Kasumi-1 (cell line): ENCODE measurements around the gene PMM1.
"Not testable (repeated sequence)": the region's sequence is repeated elsewhere in the genome, so short reads cannot be mapped to it uniquely, and the experiment has no call there.

ENCODE experiments used
- DNase-seq, 2 experiments: peaks; one replicate each; lab custom pipeline; 2025; lab: John Stamatoyannopoulos, UW

Gene PMM1

GRCh38 chr22:41589391-41590241 lies at the start of gene PMM1:
PMM1 (minus strand) TSS chr22:41589840; CDS start chr22:41589805, 35 bp downstream.
- DNase-seq: peak; percentile 99

GRCh38 chr22:41638748-41639147 lies 49.1 kb upstream of the PMM1 start:
- DNase-seq: no peak

GRCh38 chr22:41638124-41638523 lies 48.5 kb upstream of the PMM1 start:
- DNase-seq: no peak

GRCh38 chr22:41637623-41638022 lies 48.0 kb upstream of the PMM1 start:
- not testable (repeated sequence) for DNase-seq

GRCh38 chr22:41636467-41636866 lies 46.8 kb upstream of the PMM1 start:
- DNase-seq: no peak

- DNase-seq: not testable (repeated sequence)
Observed at GRCh38 chr22:41634610-41635009, 45.0 kb upstream of the PMM1 start.

- not testable (repeated sequence) for DNase-seq
Observed at GRCh38 chr22:41631615-41632014, 42.0 kb upstream of the PMM1 start.

GRCh38 chr22:41631115-41631514 lies 41.5 kb upstream of the PMM1 start:
- not testable (repeated sequence) for DNase-seq

- DNase-seq: no peak
Observed at GRCh38 chr22:41625577-41625976, 35.9 kb upstream of the PMM1 start.

- DNase-seq: no peak
Observed at GRCh38 chr22:41621911-41622179, 32.2 kb upstream of the PMM1 start.

GRCh38 chr22:41621099-41621910 lies 31.7 kb upstream of the PMM1 start, which contains the start of gene XRCC6:
XRCC6 (plus strand) TSS chr22:41621295; CDS start chr22:41622005, 710 bp downstream.
- peak; percentile 99 for DNase-seq

GRCh38 chr22:41620589-41621098 lies 31.0 kb upstream of the PMM1 start, which contains the start of gene DESI1:
DESI1 (minus strand) TSS chr22:41621043; CDS start chr22:41620839, 204 bp downstream.
- peak in 1 of 2 experiments; percentile 38 for DNase-seq

GRCh38 chr22:41619979-41620588 lies 30.4 kb upstream of the PMM1 start:
- peak; percentile 30 to 43 for DNase-seq

- DNase-seq: no peak
Observed at GRCh38 chr22:41613456-41613855, 23.8 kb upstream of the PMM1 start.

- no peak for DNase-seq
Observed at GRCh38 chr22:41612603-41613306, 23.1 kb upstream of the PMM1 start.

- no peak for DNase-seq
Observed at GRCh38 chr22:41608386-41608785, 18.7 kb upstream of the PMM1 start.

GRCh38 chr22:41603873-41604332 lies 14.3 kb upstream of the PMM1 start:
- peak; percentile 54 to 78 for DNase-seq

- DNase-seq: no peak
Observed at GRCh38 chr22:41600976-41601375, 11.3 kb upstream of the PMM1 start.

GRCh38 chr22:41598891-41599635 lies 9.4 kb upstream of the PMM1 start:
- no peak for DNase-seq

- no peak for DNase-seq
Observed at GRCh38 chr22:41598081-41598480, 8.4 kb upstream of the PMM1 start.

GRCh38 chr22:41597635-41597953 lies 8.0 kb upstream of the PMM1 start:
- no peak for DNase-seq
